Hepatocyte (in vitro differentiated cells): ENCODE data around the gene FGF12.

Experiments
- EZH2 ChIP-seq: fragments of 200-600 bp; sonication (generic); IDR thresholded peaks from 2 replicates; pipeline ENCODE4 v1.6.1; 2016; ENCODE audit warnings: antibody characterized with exemption, mild to moderate bottlenecking, borderline replicate concordance
- EZH2phosphoT487 ChIP-seq: fragments of 200-600 bp; sonication (generic); IDR thresholded peaks from one replicate; pipeline ENCODE4 v1.6.1; 2018; ENCODE audit warnings: antibody characterized with exemption, mild to moderate bottlenecking, low read depth, moderate library complexity; ENCODE audit not compliant: unreplicated experiment, severe bottlenecking
- TF ChIP-seq, protein P1 (sequence below): fragments of 200-600 bp; sonication (generic); IDR thresholded peaks from 2 replicates; pipeline ENCODE4 v1.5.1; 2016; ENCODE audit warnings: antibody characterized with exemption, mild to moderate bottlenecking; ENCODE audit not compliant: poor library complexity

- TF ChIP-seq, protein P1, sequence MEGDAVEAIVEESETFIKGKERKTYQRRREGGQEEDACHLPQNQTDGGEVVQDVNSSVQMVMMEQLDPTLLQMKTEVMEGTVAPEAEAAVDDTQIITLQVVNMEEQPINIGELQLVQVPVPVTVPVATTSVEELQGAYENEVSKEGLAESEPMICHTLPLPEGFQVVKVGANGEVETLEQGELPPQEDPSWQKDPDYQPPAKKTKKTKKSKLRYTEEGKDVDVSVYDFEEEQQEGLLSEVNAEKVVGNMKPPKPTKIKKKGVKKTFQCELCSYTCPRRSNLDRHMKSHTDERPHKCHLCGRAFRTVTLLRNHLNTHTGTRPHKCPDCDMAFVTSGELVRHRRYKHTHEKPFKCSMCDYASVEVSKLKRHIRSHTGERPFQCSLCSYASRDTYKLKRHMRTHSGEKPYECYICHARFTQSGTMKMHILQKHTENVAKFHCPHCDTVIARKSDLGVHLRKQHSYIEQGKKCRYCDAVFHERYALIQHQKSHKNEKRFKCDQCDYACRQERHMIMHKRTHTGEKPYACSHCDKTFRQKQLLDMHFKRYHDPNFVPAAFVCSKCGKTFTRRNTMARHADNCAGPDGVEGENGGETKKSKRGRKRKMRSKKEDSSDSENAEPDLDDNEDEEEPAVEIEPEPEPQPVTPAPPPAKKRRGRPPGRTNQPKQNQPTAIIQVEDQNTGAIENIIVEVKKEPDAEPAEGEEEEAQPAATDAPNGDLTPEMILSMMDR, result no peak
- no peak for TF ChIP-seq EZH2
- TF ChIP-seq EZH2phosphoT487, result no peak
Observed at GRCh38 chr3:192652727-192653126, 74.6 kb downstream of the FGF12 start.
